ENCODE results near the gene ARHGEF7. TPM values are rescaled to one million over a fixed set of nuclear protein-coding genes. Genes with fewer than 3 reads are reported as not detected.

ARHGEF7 gene
- total RNA-seq, 1 experiment from 2014 or later: 100 TPM

GRCh38 chr13:111130116-111130508 is 15.0 kb downstream of the ARHGEF7 start:
- no peaks in the 10 kb centered on the region for H3K79me2 ChIP-seq (ENCODE audit: low read length)
- no peaks in the 10 kb centered on the region for H3K9me2 ChIP-seq (replicated peaks; ENCODE audit: insufficient read depth, low read length)
- no peak overlapping the region for H3K9ac ChIP-seq (ENCODE audit: low read length)
- H3K4me2 ChIP-seq (ENCODE audit: low read depth, low read length, poor library complexity, severe bottlenecking): peak overlapping the region; percentile 45
- no peaks in the 10 kb centered on the region; the same call in 1 of the 2 replicates for H3K27me3 ChIP-seq (ENCODE audit: low read length)
- no peak overlapping the region for H3K4me3 ChIP-seq (ENCODE audit: low read length)
- no peak overlapping the region for H3K27ac ChIP-seq (ENCODE audit: low read length)
- no peaks in the 10 kb centered on the region for H4K20me1 ChIP-seq (ENCODE audit: insufficient read depth, low read depth, low read length)
- no peaks in the 10 kb centered on the region for H3K36me3 ChIP-seq (ENCODE audit: insufficient read depth, low read length)
- peaks cover 23% of the 10 kb centered on the region for H3K4me1 ChIP-seq (ENCODE audit: low read length)
- peak overlapping the region; percentile 66; the same call in 1 of the 2 replicates for H2AFZ ChIP-seq (ENCODE audit: low read length)
- no peak for DNase-seq
- H3K9me3 ChIP-seq (ENCODE audit: low read length): no peaks in the 10 kb centered on the region

- Histone ChIP-seq H3K9me3 (ENCODE audit: low read length) (no peaks in the 10 kb centered on the region), H3K4me1 (ENCODE audit: low read length) (peaks cover 23% of the 10 kb centered on the region), H3K79me2 (ENCODE audit: low read length) (no peaks in the 10 kb centered on the region), H3K27ac (ENCODE audit: low read length) (no peak overlapping the region), H3K36me3 (ENCODE audit: insufficient read depth, low read length) (no peaks in the 10 kb centered on the region), H3K9ac (ENCODE audit: low read length) (no peak overlapping the region), H4K20me1 (ENCODE audit: insufficient read depth, low read depth, low read length) (no peaks in the 10 kb centered on the region), H3K4me2 (ENCODE audit: low read depth, low read length, poor library complexity, severe bottlenecking) (no peak overlapping the region), H3K27me3 (ENCODE audit: low read length) (no peaks in the 10 kb centered on the region; the same call in 1 of the 2 replicates), H2AFZ (ENCODE audit: low read length) (no peak overlapping the region), H3K4me3 (ENCODE audit: low read length) (no peak overlapping the region), H3K9me2 (replicated peaks; ENCODE audit: insufficient read depth, low read length) (no peaks in the 10 kb centered on the region)
- DNase-seq: no peak
Measured at GRCh38 chr13:111131048-111131447, 15.9 kb downstream of the ARHGEF7 start.

GRCh38 chr13:111131611-111132010 is 16.5 kb downstream of the ARHGEF7 start:
- Histone ChIP-seq H3K4me3 (ENCODE audit: low read length) (no peak overlapping the region), H3K27ac (ENCODE audit: low read length) (no peak overlapping the region), H3K4me1 (ENCODE audit: low read length) (peaks cover 23% of the 10 kb centered on the region), H3K27me3 (ENCODE audit: low read length) (no peaks in the 10 kb centered on the region; the same call in 1 of the 2 replicates), H3K9me3 (ENCODE audit: low read length) (no peaks in the 10 kb centered on the region), H4K20me1 (ENCODE audit: insufficient read depth, low read depth, low read length) (no peaks in the 10 kb centered on the region), H3K9ac (ENCODE audit: low read length) (no peak overlapping the region), H3K4me2 (ENCODE audit: low read depth, low read length, poor library complexity, severe bottlenecking) (no peak overlapping the region), H3K79me2 (ENCODE audit: low read length) (no peaks in the 10 kb centered on the region), H2AFZ (ENCODE audit: low read length) (no peak overlapping the region), H3K36me3 (ENCODE audit: insufficient read depth, low read length) (no peaks in the 10 kb centered on the region), H3K9me2 (replicated peaks; ENCODE audit: insufficient read depth, low read length) (no peaks in the 10 kb centered on the region)
- no peak for DNase-seq

GRCh38 chr13:111132948-111133347 is 17.8 kb downstream of the ARHGEF7 start:
- H3K36me3 ChIP-seq (ENCODE audit: insufficient read depth, low read length): no peaks in the 10 kb centered on the region
- no peak for DNase-seq

GRCh38 chr13:111139452-111139851 is 24.3 kb downstream of the ARHGEF7 start:
- Histone ChIP-seq H3K4me1 (ENCODE audit: low read length) (no peaks in the 10 kb centered on the region), H3K36me3 (ENCODE audit: insufficient read depth, low read length) (no peaks in the 10 kb centered on the region), H3K4me2 (ENCODE audit: low read depth, low read length, poor library complexity, severe bottlenecking) (no peak overlapping the region), H3K9me3 (ENCODE audit: low read length) (no peaks in the 10 kb centered on the region), H3K9me2 (replicated peaks; ENCODE audit: insufficient read depth, low read length) (no peaks in the 10 kb centered on the region), H4K20me1 (ENCODE audit: insufficient read depth, low read depth, low read length) (no peaks in the 10 kb centered on the region), H2AFZ (ENCODE audit: low read length) (no peak overlapping the region), H3K27me3 (ENCODE audit: low read length) (no peaks in the 10 kb centered on the region), H3K79me2 (ENCODE audit: low read length) (no peaks in the 10 kb centered on the region), H3K27ac (ENCODE audit: low read length) (no peak overlapping the region), H3K9ac (ENCODE audit: low read length) (no peak overlapping the region), H3K4me3 (ENCODE audit: low read length) (no peak overlapping the region)
- DNase-seq: no peak

More at GRCh38 chr13:111132948-111133347, 17.8 kb downstream of the ARHGEF7 start:
- no peaks in the 10 kb centered on the region for H3K9me3 ChIP-seq (ENCODE audit: low read length)
- H3K9ac ChIP-seq (ENCODE audit: low read length): no peak overlapping the region
- no peaks in the 10 kb centered on the region for H3K79me2 ChIP-seq (ENCODE audit: low read length)
- no peak overlapping the region for H3K4me2 ChIP-seq (ENCODE audit: low read depth, low read length, poor library complexity, severe bottlenecking)
- H3K9me2 ChIP-seq (replicated peaks; ENCODE audit: insufficient read depth, low read length): no peaks in the 10 kb centered on the region
- no peak overlapping the region for H3K4me3 ChIP-seq (ENCODE audit: low read length)
- H2AFZ ChIP-seq (ENCODE audit: low read length): no peak overlapping the region
- H3K27me3 ChIP-seq (ENCODE audit: low read length): no peaks in the 10 kb centered on the region; the same call in 1 of the 2 replicates
- no peak overlapping the region for H3K27ac ChIP-seq (ENCODE audit: low read length)
- H3K4me1 ChIP-seq (ENCODE audit: low read length): peaks cover 23% of the 10 kb centered on the region
- no peaks in the 10 kb centered on the region for H4K20me1 ChIP-seq (ENCODE audit: insufficient read depth, low read depth, low read length)

- no peak overlapping the region for H3K4me2 ChIP-seq (ENCODE audit: low read depth, low read length, poor library complexity, severe bottlenecking)
- DNase-seq: no peak
- no peaks in the 10 kb centered on the region for H3K4me1 ChIP-seq (ENCODE audit: low read length)
- no peaks in the 10 kb centered on the region for H3K27me3 ChIP-seq (ENCODE audit: low read length)
- no peak overlapping the region for H3K4me3 ChIP-seq (ENCODE audit: low read length)
- no peaks in the 10 kb centered on the region for H3K79me2 ChIP-seq (ENCODE audit: low read length)
- H2AFZ ChIP-seq (ENCODE audit: low read length): no peak overlapping the region
- H3K36me3 ChIP-seq (ENCODE audit: insufficient read depth, low read length): no peaks in the 10 kb centered on the region
- H3K9me2 ChIP-seq (replicated peaks; ENCODE audit: insufficient read depth, low read length): no peaks in the 10 kb centered on the region
- H3K9me3 ChIP-seq (ENCODE audit: low read length): no peaks in the 10 kb centered on the region
- no peak overlapping the region for H3K27ac ChIP-seq (ENCODE audit: low read length)
- no peak overlapping the region for H3K9ac ChIP-seq (ENCODE audit: low read length)
- H4K20me1 ChIP-seq (ENCODE audit: insufficient read depth, low read depth, low read length): no peaks in the 10 kb centered on the region
Measured at GRCh38 chr13:111139873-111140561, 24.9 kb downstream of the ARHGEF7 start.

GRCh38 chr13:111140562-111141105 is 25.5 kb downstream of the ARHGEF7 start:
- no peak overlapping the region for H3K27ac ChIP-seq (ENCODE audit: low read length)
- no peaks in the 10 kb centered on the region for H3K27me3 ChIP-seq (ENCODE audit: low read length)
- DNase-seq: no peak
- H3K4me2 ChIP-seq (ENCODE audit: low read depth, low read length, poor library complexity, severe bottlenecking): no peak overlapping the region
- no peaks in the 10 kb centered on the region for H4K20me1 ChIP-seq (ENCODE audit: insufficient read depth, low read depth, low read length)
- H2AFZ ChIP-seq (ENCODE audit: low read length): no peak overlapping the region
- no peaks in the 10 kb centered on the region for H3K36me3 ChIP-seq (ENCODE audit: insufficient read depth, low read length)
- no peak overlapping the region for H3K4me3 ChIP-seq (ENCODE audit: low read length)
- no peaks in the 10 kb centered on the region for H3K79me2 ChIP-seq (ENCODE audit: low read length)
- no peaks in the 10 kb centered on the region for H3K4me1 ChIP-seq (ENCODE audit: low read length)
- no peaks in the 10 kb centered on the region for H3K9me3 ChIP-seq (ENCODE audit: low read length)
- H3K9ac ChIP-seq (ENCODE audit: low read length): no peak overlapping the region
- no peaks in the 10 kb centered on the region for H3K9me2 ChIP-seq (replicated peaks; ENCODE audit: insufficient read depth, low read length)

GRCh38 chr13:111142472-111142871 is 27.4 kb downstream of the ARHGEF7 start:
- no peak overlapping the region for H3K4me3 ChIP-seq (ENCODE audit: low read length)
- H3K27ac ChIP-seq (ENCODE audit: low read length): no peak overlapping the region

More at GRCh38 chr13:111142472-111142871, 27.4 kb downstream of the ARHGEF7 start:
- no peaks in the 10 kb centered on the region for H4K20me1 ChIP-seq (ENCODE audit: insufficient read depth, low read depth, low read length)
- H2AFZ ChIP-seq (ENCODE audit: low read length): no peak overlapping the region
- H3K9me2 ChIP-seq (replicated peaks; ENCODE audit: insufficient read depth, low read length): no peaks in the 10 kb centered on the region
- H3K36me3 ChIP-seq (ENCODE audit: insufficient read depth, low read length): no peaks in the 10 kb centered on the region
- H3K4me2 ChIP-seq (ENCODE audit: low read depth, low read length, poor library complexity, severe bottlenecking): no peak overlapping the region
- no peak for DNase-seq
- no peak overlapping the region for H3K9ac ChIP-seq (ENCODE audit: low read length)
- H3K9me3 ChIP-seq (ENCODE audit: low read length): no peaks in the 10 kb centered on the region
- no peaks in the 10 kb centered on the region for H3K79me2 ChIP-seq (ENCODE audit: low read length)
- no peaks in the 10 kb centered on the region for H3K27me3 ChIP-seq (ENCODE audit: low read length)
- peaks cover 7% of the 10 kb centered on the region for H3K4me1 ChIP-seq (ENCODE audit: low read length)

Data from Karpas-422 (cell line).